Adrenal gland (tissue), 5 donors: ENCODE measurements around the gene DISP2.

Source experiments
- POLR2A ChIP-seq, 2 donors: fragments of 450-650 bp; IDR thresholded peaks; one replicate each; pipeline ENCODE4 v1.6.1; 2017; ENCODE audit warnings: antibody characterized with exemption in 2 of 2, mild to moderate bottlenecking in 2 of 2, moderate library complexity in 1 of 2
- TF ChIP-seq, protein P1 (sequence below), 6 experiments: fragments of 450-650 bp in 4 of 6; fragments of 200-600 bp in 2 of 6; sonication (generic) in 1 of 6; IDR thresholded peaks; 1 replicate in 5 of 6; 2 replicates in 1 of 6; pipeline versions ENCODE4 v1.5.1 to v1.8.0; 2016 to 2021; ENCODE audit warnings: antibody characterized with exemption in 6 of 6, mild to moderate bottlenecking in 2 of 6, moderate library complexity in 1 of 6
- donor health status: DM: no; HTN: no; CAD: no.

DNA sequence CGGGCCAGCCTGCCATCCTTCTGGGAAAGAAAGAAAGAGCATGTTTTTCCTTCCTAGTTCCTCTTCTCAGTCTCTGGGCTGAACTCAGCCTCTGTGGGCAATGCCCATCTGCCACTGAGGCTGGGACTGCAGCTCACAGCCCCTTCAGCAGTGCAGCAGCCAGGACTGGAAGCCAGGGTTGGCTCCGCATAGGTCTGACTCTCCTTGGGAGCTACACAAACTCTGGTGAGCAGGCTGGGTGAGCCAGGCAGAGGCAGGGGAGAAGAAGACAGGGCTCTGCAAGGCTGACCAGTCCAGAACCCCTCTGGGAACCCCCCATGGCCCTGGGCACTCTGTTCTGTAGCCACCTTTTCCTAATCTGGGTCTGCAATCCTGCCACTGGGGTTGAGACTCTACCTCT, 3.6 kb downstream of the DISP2 start:
- TF ChIP-seq, protein P1, sequence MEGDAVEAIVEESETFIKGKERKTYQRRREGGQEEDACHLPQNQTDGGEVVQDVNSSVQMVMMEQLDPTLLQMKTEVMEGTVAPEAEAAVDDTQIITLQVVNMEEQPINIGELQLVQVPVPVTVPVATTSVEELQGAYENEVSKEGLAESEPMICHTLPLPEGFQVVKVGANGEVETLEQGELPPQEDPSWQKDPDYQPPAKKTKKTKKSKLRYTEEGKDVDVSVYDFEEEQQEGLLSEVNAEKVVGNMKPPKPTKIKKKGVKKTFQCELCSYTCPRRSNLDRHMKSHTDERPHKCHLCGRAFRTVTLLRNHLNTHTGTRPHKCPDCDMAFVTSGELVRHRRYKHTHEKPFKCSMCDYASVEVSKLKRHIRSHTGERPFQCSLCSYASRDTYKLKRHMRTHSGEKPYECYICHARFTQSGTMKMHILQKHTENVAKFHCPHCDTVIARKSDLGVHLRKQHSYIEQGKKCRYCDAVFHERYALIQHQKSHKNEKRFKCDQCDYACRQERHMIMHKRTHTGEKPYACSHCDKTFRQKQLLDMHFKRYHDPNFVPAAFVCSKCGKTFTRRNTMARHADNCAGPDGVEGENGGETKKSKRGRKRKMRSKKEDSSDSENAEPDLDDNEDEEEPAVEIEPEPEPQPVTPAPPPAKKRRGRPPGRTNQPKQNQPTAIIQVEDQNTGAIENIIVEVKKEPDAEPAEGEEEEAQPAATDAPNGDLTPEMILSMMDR (IDR thresholded peaks at IDR 0.05) = no peak
- TF ChIP-seq POLR2A (IDR thresholded peaks at IDR 0.05) = no peak
